HG02623 (cell line): Measurements from ENCODE around the gene C12orf76.
"Not testable (repeated sequence)": the region's sequence is repeated elsewhere in the genome, so short reads cannot be mapped to it uniquely, and the experiment has no call there.

ENCODE experiments used
- ATAC-seq: cut with Tn5 transposase; IDR thresholded peaks from one replicate; pipeline ENCODE4 v1.9.1; 2021; ENCODE audit warnings: moderate library complexity; ENCODE audit not compliant: unreplicated experiment

C12orf76 gene

GRCh38 chr12:110048242-110049027, at the start of gene C12orf76:
Gene C12orf76 (minus strand): TSS chr12:110048522. CDS start chr12:110048495, 27 bp downstream.
- ATAC-seq = peak; percentile 96

- ATAC-seq = no peak
These were observed 45.4 kb upstream of the C12orf76 start for GRCh38 chr12:110093631-110094311.

- no peak for ATAC-seq
These were observed 42.9 kb upstream of the C12orf76 start for GRCh38 chr12:110091136-110091711.

GRCh38 chr12:110090266-110091135, 42.2 kb upstream of the C12orf76 start:
- no peak for ATAC-seq

GRCh38 chr12:110088936-110089335, 40.6 kb upstream of the C12orf76 start:
- no peak for ATAC-seq

GRCh38 chr12:110088216-110088615, 39.9 kb upstream of the C12orf76 start:
- not testable (repeated sequence) for ATAC-seq

- ATAC-seq = no peak
These were observed 36.1 kb upstream of the C12orf76 start for GRCh38 chr12:110084314-110085015.

GRCh38 chr12:110080410-110080809, 32.1 kb upstream of the C12orf76 start:
- ATAC-seq = no peak

GRCh38 chr12:110079477-110080400, 31.4 kb upstream of the C12orf76 start:
- ATAC-seq = peak; percentile 71

- ATAC-seq = no peak
These were observed 29.5 kb upstream of the C12orf76 start for GRCh38 chr12:110077800-110078199.

- no peak for ATAC-seq
These were observed 27.6 kb upstream of the C12orf76 start for GRCh38 chr12:110075880-110076279.

- no peak for ATAC-seq
These were observed 25.8 kb upstream of the C12orf76 start for GRCh38 chr12:110074089-110074488.

GRCh38 chr12:110073049-110073831, 24.9 kb upstream of the C12orf76 start:
- ATAC-seq = no peak

GRCh38 chr12:110072636-110073035, 24.3 kb upstream of the C12orf76 start:
- not testable (repeated sequence) for ATAC-seq

- no peak for ATAC-seq
These were observed 23.6 kb upstream of the C12orf76 start for GRCh38 chr12:110071967-110072366.

- no peak for ATAC-seq
These were observed 23.2 kb upstream of the C12orf76 start for GRCh38 chr12:110071504-110071903.

GRCh38 chr12:110068654-110069053, 20.3 kb upstream of the C12orf76 start:
- no peak for ATAC-seq

GRCh38 chr12:110068115-110068514, 19.8 kb upstream of the C12orf76 start:
- ATAC-seq = not testable (repeated sequence)
